Effector CD4-positive, alpha-beta T cell (primary cell): ENCODE measurements around the gene HHIPL1.

Experiments used
- DNase-seq: peaks from one replicate; pipeline ENCODE4 v3.0.0-alpha.2; 2020

The HHIPL1 gene

DNA sequence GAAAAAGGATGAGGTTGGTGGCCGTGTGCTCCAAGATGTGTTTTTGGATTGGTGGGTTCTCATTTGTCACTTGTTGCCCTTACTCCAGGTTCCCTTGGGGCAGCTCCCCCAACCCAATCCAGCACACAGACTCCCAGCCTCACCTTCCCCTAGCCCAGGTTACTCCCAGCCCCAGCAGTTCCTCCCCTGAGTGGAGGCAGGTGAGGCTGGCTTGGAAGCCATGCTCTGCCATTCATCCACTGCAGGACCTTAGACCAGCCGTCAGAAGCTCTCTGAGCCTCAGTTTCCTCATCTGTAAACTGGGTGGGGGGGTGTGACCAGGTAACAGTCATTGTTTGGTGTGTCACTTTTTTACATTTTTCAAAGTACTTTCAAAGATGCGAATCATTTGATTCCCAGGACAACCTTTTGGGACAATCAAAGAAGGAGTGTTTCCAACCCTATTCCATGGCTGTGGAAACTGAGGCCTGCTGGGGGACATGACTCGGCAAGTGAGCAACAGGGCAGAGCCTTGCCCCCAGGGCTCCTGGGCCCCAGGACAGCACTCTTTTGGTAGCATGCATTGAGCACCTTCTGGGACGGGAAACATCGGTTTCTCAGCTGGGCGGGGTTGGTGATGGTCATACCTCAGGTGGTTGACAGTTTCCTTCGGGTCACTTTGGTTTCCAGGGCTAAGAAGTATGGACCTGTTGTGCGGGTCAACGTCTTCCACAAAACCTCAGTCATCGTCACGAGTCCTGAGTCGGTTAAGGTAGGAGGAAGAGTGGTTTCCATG lies 46.4 kb downstream of the HHIPL1 start:
- no peak for DNase-seq

DNA sequence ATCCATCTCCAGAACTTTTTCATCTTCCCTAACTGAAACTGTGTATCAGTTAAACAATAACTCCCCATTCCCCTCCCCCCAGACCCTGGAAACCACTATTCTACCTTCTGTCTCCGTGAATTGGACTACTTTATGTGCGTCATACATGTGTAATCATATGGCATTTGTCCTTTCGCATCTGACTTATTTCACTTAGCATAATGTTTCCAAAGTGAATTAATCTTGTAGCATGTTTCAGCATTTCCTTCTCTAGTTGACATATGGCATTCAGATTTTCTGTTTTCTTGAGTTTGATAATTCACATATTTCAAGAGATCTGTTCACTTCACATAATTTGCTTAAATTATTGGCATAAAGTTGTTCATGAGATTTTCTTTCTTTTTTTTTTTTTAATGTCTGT lies 49.0 kb downstream of the HHIPL1 start:
- DNase-seq = no peak

DNA sequence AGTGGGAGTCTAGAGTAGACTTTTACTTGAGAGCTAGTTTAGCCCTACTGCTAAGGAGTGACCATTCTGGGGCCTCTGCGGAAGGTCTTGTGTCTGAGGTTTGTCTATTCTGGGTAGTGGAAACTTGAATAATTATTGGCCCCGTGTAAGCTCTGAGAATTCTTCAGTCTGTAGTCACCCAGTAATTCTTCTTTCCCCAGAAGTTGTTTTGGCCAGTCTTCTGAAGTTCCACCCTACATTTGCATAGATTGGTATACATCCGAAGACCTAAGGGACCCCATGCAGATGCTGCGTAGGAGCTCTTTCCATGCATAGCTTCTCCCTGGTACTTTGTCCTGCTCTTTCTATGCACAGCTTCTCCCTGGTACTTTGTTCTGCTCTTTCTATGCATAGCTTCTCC lies 52.0 kb downstream of the HHIPL1 start:
- no peak for DNase-seq

DNA sequence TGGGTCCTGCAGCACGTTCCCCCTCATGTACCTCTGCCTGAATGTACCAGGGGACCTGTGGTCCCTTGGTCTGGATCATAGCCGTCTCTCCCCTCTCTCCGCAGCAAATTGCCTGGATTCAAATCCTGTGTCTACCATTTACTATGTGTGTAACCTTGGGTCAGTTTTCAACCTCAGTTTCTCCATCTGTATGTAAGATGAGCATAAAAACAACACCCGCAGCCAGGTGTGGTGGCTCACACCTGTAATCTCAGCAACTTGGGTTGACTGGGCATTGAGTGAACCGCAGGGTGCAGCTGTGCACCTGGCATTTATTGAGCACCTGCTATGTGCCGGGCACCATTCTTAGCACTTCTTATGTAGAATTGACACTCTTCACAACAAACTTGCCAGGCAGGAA lies 53.3 kb downstream of the HHIPL1 start:
- DNase-seq = no peak

DNA sequence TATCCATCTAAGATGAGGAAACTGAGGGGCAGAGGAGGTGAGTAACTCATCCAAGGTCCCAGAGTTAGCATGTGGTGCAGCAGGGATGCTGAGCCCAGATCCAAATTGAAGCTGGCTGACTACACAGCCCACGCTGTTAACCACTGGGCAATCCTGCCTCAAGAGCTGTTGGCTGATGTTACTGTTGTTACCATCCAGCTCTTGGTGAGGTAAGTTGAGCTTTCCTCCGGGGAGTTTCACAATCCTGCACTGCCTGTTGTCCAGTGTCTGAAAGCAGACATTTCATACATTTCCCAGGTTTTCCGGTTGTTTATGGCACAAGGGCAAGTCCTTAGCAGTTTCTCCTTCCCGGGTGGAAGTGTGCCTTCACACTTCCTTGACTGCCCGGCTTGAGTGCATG lies 53.7 kb downstream of the HHIPL1 start:
- no peak for DNase-seq

DNA sequence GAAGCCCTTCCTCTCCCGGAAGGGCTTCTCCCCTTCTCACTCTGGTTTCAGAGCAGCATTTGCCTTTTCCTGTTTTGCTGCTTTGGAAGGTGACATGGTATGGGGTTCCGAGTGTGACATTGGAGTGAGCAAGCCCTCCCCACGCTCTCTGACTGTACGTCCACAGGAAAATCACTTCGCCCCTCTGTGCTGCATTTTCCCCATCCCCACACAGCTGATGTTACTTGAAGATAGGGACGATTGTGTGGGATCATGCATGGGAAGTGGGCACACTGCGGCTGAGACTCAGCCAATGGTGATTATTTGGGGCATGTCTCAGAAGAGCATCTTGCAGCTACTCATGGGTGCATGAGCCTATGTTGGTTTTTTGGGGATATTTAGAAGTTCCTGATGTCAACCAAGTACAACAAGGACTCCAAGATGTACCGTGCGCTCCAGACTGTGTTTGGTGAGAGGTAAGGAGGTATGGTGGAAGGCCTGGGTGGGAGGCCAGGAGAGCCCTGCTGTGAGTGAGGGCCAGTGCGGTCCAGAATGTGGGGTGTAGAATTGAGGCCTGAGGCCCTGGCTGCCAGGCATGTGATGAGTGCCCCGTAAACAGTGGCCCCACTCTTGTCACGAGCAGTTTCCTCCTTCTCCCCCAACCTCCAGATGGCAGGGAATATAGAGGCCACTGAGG lies 54.3 kb downstream of the HHIPL1 start:
- DNase-seq = no peak

DNA sequence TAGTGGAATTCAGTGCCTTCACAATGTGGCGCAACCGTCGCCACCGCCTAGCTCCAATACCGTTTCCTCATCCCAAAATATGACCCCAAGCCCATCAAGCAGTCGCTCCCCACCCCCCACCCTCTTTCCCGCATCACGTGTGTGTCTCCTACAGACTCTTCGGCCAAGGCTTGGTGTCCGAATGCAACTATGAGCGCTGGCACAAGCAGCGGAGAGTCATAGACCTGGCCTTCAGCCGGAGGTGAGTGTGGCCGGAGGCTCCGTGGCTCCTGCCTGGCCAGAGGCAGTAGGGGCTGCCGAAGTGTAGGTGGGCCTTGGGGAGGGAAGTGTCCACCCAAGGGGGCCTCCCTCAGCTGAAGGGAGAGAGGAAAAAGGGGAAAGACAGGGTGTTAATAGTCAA lies 54.9 kb downstream of the HHIPL1 start:
- DNase-seq = no peak

DNA sequence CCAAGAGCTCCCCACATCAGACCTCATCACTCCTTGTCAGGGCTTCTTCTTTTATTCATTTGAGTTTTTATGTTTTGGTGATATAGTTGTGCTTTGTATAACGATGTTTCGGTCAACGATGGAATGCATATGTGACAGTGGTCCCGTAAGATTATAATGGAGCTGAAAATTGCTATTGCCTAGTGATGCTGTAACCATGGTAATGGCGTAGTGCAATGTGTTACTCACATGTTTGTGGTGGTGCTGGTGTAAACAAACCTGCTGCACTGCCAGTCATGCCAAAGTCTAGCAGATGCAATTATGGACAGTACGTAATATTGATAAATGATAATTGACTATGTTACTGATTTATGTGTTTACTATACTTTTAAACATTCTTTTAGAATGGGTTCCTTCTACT lies 55.5 kb downstream of the HHIPL1 start:
- no peak for DNase-seq

DNA sequence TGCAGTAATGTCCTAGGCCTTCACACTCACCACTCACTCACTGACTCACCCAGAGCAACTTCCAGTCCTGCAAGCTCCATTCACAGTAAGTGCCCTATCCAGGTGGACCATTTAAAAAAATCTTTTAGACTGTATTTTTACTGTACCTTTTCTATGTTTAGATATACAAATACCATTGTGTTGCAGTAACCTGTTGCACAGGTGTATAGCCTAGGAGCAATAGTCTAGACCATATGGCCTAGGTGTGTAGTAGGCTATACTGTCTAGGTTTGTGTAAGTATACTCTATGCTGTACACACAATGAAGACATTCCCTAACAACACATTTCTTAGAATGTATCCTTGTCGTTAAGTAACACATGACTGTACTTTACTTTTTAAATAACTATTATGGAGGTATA lies 56.3 kb downstream of the HHIPL1 start:
- no peak for DNase-seq

DNA sequence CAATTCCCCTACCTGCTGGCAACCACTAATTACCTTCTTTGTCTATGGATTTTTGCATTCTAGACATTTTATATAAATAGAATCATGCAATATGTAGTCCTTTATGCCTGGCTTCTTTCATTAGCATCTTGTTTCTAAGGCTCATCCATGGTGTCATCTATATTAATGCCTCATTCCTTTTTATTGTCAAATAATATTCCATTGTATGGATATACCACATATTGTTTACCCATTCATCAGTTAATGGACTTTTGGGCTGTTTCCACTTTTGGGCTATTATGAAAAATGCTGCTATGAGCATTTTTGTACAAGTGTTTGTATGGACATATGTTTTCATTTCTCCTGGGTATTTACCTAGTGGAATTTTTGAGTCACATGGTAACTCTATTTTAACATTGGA lies 57.2 kb downstream of the HHIPL1 start:
- no peak for DNase-seq

DNA sequence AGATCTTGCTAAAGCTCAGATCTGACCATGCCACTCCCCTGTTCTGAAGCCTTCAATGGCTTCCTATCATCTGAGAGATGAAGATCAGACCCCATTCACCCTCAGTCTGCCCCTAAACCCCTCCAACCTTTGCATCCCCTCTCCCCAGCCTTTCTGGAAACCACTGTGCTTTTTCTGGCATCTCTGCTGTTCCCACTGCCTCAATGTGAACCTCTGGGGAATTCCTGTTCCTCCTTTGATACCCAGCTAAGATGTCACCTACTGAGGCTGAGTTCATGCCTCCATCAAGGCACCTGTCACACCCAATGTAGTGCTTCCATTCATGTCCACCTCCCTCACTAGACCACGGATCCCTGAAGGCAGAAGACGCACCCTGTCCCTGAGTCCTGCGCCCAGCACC lies 58.5 kb downstream of the HHIPL1 start:
- no peak for DNase-seq

DNA sequence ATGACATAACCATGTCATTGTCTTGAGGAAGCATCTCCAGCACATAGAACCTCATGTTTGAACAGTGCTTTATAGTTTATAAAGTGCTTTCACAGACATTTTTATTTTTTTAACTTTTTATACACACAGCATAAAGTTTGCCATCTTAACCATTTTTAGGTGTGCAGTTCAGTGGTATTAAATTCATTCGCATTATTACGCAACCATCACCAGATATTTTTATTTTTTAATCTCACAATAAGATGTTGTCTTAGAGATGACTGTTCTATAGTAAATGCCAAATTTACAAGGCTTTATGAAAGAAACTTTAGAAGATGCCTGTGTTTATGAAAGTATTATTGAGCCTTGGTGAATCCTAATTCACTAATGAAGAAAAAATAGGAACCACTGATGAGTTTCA lies 59.1 kb downstream of the HHIPL1 start:
- DNase-seq = no peak

DNA sequence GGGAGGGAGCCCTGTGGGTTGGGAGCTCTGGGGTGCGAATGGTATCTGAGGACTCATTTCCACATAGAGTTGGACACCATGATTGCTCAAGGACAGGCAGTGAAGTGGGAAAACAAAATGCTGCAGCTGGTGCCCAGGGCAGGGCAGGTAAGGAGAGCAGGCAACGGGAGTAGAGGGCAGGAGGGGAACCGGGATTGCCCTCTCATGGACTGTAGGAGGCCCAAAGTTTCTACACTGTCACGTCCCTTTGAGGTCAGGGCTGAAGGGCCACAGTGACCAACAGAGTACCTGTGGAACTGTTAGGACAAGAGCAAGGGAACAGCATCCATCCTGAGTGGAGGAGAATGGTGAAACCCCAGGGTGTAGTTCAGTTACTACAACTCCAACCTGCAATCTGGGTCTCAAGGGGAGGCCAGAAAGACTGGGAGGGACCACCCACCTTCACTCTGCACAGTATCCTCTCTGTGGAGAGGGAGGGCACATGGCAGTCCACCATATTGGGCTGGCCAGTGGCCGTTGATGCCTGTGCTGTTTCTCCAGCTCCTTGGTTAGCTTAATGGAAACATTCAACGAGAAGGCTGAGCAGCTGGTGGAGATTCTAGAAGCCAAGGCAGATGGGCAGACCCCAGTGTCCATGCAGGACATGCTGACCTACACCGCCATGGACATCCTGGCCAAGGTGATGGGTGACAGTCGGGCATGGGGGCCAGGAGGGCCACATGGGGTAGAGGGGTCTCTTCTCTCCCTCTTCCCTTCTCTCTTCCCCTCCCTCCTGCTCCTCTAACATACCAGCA lies 61.4 kb downstream of the HHIPL1 start:
- DNase-seq = no peak

DNA sequence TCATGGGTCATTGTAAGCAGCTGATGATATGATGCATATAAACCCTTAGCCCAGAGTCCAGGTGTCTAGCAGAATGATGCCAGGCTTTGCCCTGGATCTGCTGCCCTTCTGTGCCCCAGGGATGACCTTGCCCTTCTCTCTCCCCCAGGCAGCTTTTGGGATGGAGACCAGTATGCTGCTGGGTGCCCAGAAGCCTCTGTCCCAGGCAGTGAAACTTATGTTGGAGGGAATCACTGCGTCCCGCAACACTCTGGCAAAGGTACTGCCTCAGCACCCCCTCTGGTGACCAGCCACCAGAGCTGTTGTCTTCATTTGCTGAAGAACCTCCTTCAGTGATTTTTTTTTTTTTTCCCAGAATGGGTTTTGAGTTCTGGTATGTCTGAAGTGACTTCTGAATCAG lies 62.5 kb downstream of the HHIPL1 start:
- no peak for DNase-seq

DNA sequence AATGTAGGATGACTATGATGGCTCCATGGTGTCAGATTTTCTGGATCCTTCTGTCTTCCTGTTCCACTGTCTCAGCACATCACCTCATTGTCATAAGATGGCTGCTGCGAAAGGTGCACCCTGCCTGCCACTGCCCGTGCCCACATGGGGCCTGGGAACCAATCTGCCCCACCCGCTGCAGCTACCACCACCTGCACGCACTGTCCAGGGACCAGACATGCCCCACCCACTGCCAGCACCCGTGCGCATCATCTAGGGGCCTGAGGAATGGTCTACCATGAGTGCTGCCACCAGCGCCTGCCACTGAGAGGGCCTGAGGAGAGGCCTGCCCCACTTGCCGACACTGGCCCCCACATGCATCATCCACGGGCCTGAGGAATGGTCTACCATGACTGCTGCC lies 63.0 kb downstream of the HHIPL1 start:
- no peak for DNase-seq

DNA sequence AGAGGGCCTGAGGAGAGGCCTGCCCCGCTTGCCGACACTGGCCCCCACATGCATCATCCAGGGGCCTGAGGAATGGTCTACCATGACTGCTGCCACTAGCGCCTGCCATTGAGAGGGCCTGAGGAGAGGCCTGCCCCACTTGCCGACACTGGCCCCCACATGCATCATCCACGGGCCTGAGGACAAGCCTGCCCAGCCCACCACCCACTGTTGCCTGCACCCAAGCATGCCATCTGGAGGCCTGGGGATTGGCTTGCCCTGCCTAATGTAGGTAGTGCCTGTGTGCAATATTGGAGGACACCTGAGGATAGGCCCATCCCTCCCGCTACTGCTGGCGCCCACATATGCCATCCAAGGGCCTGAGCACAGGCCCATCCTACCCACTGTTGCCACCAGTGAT lies 63.5 kb downstream of the HHIPL1 start:
- no peak for DNase-seq

DNA sequence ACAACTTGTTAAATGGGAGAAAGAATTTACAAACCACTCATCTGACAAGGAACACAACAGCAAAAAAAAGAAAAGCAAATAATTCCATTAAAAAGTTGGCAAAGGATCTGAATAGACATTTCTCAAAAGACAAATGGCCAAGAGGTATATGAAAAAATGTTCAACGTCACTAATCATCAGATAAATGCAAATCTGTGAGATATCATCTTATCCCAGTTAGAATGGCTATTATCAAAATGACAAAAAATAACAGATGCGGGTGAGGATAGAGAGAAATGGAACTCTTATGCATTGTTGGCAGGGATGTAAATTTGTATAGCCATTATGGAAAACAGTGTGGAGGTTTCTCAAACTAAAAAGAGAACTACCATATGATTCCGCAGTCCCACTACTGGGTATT lies 69.0 kb downstream of the HHIPL1 start:
- DNase-seq = no peak

DNA sequence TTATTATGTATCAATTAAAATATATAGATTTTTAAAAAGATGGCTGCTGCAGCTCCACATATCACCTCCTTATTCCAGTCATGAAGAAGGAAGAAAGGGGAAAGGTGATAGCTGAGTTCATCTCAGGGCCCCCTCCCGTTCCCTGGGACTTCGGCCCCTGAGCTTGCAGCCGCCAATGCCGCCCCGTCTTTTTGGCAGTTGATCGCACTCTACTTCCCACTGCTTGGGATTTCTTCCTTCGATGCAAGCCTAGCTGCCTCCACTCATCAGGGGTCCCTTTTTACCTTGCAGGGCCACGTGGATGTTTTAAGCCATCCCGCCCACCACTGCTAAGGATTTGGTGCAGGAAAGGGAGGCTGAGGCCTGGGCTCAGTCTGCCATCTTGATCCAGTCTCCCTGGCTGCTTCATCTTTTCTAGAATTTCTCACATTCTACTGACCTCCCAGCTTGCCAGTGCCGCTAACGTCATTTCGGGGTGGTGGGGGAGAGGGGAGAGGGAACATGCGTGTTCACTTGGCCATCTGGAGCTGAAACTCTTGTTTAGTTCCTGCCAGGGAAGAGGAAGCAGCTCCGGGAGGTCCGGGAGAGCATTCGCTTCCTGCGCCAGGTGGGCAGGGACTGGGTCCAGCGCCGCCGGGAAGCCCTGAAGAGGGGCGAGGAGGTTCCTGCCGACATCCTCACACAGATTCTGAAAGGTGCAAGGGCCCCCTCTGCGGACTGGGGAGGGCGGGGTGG lies 70.5 kb downstream of the HHIPL1 start:
- DNase-seq = no peak

DNA sequence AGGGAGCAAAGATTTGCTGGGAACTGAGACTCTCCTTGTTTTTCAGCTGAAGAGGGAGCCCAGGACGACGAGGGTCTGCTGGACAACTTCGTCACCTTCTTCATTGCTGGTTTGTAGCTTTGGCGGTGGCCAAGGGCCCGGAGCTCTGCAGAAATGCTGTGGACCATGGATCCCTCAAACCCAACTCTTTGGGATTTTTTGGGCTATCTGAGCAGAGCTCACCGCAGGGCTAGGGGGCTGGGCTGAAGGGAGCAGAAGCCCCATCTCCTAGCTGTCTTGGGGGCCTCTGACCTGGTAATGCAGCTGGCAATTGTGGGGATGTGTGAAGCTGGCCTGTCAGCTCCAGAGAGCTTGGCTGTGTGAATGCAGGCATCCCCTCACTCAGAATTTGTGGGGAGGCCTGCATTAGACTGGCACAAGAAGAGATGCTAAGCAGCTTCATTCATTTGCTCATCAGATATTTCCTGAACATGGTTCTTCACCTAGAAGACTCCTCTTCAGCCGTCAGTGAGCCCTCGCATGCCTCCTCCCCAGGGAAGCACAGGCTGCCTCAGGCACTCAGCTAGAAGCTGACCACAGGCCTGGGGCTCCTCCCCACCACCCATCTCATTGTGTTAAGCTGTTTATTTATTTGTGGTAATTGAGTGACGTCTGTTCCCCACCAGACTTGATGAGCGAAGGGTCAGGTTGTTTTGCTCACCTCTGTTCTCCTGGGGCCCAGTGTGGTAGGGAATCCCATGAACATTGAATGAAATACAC lies 71.3 kb downstream of the HHIPL1 start:
- no peak for DNase-seq

DNA sequence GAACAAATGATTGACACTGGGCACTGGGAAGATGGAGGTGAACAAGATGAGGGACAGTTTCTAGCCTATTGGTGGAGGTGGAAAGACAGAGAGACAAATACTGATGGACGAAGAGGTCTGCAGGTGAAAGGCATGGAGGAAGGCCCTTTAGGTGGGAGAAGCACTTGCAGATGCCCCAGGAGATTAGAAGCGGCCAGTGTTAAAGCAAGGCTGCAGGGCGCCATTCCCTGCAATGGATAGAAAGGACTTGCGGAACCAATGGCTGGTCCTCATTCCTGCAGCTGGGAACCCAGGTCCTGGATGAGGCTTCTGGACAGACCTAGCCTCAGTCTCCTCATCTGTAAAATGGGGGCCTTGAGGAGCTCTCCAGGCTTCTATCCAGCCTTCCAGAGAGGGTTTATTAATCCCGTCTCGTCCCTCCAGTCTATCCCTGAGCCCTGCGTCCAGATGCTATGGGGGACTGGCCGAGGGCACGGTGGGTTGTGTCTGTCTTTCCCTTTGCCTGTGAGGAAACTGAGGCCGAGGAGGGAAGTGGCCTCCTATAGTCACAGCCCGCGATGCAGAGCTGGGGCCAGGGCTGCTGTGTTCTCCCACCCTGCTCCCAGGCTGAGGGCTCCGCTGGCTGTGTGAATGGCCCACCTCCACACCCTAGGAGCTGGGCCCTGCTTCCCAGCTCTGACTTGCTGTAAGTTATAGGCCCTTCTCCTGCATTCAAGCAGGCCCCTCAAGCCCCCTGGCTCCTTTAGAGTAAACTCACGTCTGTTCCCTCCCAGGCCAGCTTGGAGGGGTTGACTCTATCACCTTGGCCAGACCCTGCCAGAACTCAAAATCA lies 72.1 kb downstream of the HHIPL1 start:
- no peak for DNase-seq

DNA sequence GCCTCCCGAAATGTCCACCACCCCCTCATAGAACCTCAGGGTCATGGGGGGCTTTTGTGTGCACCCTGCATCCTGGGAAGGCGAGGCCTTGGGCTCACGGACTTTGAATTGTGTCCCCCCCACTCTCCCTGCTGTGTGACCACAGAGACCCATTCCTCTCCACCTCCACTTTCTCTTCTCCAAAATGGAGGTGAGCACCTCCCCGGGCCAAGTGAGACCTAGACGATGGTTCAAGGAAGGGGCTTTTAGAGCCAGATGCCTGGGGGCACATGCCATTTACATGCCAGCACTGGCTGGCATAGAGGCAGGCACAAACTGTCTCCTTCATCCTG lies 72.7 kb downstream of the HHIPL1 start:
- no peak for DNase-seq
